Colonic mucosa (tissue), 4 donors: ENCODE data around the gene ACVR2A. TPM values are rescaled to one million over a fixed set of nuclear protein-coding genes. Genes with fewer than 3 reads are reported as not detected.

Experiments
- DNase-seq: peaks from one replicate; pipeline ENCODE4 v3.0.0-alpha.2; 2020
- H3K27ac ChIP-seq: fragments of 200-600 bp; one replicate; pipeline ENCODE4 v1.8.0; 2021
- H3K27me3 ChIP-seq: fragments of 200-600 bp; one replicate; pipeline ENCODE4 v1.8.0; 2021
- H3K36me3 ChIP-seq: fragments of 200-600 bp; one replicate; pipeline ENCODE4 v1.8.0; 2021
- H3K4me1 ChIP-seq: fragments of 200-600 bp; one replicate; pipeline ENCODE4 v1.8.0; 2021; ENCODE audit warnings: mild to moderate bottlenecking
- H3K4me3 ChIP-seq: fragments of 200-600 bp; one replicate; pipeline ENCODE4 v1.8.0; 2021
- H3K9ac ChIP-seq, 2 donors: one replicate each; pipeline ENCODE4 v1.7.0; 2013; ENCODE audit warnings: control low read depth in 2 of 2, low read depth in 2 of 2, low read length in 2 of 2
- H3K9me3 ChIP-seq: fragments of 200-600 bp; one replicate; pipeline ENCODE4 v1.8.0; 2021
- intact Hi-C: fragments of 100-400 bp; cut with DNase I; formaldehyde crosslinking; loops from one replicate; pipeline ENCODE4 v1.14.1; 2022
- total RNA-seq, 2 donors: library from RNA; stranded (reverse); fragmentation: NEBNext Ultra II Directional in 1 of 2; extraction: Animal tissue kit (Norgen Biotek cat#: 25700) in 1 of 2; gene quantifications; one replicate each; pipeline ENCODE4 v1.2.1, GENCODE V29; 2021
- TF ChIP-seq, protein P1 (sequence below): fragments of 200-600 bp; IDR thresholded peaks from one replicate; pipeline ENCODE4 v1.8.0; 2022; ENCODE audit warnings: antibody characterized with exemption, mild to moderate bottlenecking
- donor health status: healthy.
- donor health status: DM: no; HTN: no; CAD: no.
- donor health status: DM: no; HTN: no; CAD: no.

The ACVR2A gene
- total RNA-seq, 2 donors from 2014 or later = 15.4 to 20.4 TPM

DNA sequence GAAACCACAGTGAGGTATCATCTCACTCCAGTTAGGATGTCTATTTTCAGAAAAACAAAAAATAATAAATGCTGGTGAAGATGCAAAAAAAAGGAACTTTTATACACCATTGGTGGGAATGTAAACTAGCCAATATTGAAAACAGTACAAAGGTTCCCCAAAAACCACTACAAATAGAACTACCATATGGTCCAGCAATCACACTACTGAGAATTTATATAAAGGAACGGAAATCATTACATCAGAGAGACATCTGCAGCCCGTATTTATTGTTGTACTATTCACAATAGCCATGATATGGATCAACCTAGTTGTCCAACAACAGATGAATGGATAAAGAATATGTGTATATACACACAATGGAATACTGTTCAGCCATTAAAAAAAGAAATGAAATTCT, 123.7 kb downstream of the ACVR2A start:
- no peak overlapping the region for H3K9ac ChIP-seq
- intact Hi-C loops = no loop called here

DNA sequence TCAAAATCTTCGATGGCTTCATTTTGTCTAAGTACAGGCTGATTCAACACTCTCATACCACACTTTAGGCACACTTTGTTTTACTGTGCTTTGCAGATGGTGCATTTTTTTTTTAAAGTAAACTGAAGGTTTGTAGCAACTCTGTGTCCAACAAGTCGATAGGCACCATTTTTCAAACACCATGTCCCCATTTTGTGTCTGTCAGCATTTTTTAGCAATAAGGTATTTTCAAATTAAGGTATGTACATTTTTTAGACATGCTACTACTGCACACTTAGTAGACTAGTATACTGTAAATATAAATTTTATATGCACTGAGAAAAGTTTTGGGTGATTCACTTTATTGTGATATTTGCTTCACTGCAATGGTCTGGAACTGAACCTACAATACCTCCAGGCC, 131.3 kb downstream of the ACVR2A start:
- intact Hi-C loops = no loop called here
- Histone ChIP-seq H3K27me3 (no peaks in the 10 kb centered on the region), H3K27ac (no peak overlapping the region), H3K4me3 (no peak overlapping the region), H3K9ac (no peak overlapping the region), H3K36me3 (no peaks in the 10 kb centered on the region), H3K9me3 (no peaks in the 10 kb centered on the region), H3K4me1 (no peaks in the 10 kb centered on the region)
- TF ChIP-seq, protein P1, sequence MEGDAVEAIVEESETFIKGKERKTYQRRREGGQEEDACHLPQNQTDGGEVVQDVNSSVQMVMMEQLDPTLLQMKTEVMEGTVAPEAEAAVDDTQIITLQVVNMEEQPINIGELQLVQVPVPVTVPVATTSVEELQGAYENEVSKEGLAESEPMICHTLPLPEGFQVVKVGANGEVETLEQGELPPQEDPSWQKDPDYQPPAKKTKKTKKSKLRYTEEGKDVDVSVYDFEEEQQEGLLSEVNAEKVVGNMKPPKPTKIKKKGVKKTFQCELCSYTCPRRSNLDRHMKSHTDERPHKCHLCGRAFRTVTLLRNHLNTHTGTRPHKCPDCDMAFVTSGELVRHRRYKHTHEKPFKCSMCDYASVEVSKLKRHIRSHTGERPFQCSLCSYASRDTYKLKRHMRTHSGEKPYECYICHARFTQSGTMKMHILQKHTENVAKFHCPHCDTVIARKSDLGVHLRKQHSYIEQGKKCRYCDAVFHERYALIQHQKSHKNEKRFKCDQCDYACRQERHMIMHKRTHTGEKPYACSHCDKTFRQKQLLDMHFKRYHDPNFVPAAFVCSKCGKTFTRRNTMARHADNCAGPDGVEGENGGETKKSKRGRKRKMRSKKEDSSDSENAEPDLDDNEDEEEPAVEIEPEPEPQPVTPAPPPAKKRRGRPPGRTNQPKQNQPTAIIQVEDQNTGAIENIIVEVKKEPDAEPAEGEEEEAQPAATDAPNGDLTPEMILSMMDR = no peak
- DNase-seq = no peak

More for the DNA sequence above, 123.7 kb downstream of the ACVR2A start:
- H3K36me3 ChIP-seq = no peaks in the 10 kb centered on the region
- H3K27ac ChIP-seq = no peak overlapping the region
- H3K4me3 ChIP-seq = no peak overlapping the region
- DNase-seq = no peak
- H3K27me3 ChIP-seq = no peaks in the 10 kb centered on the region
- H3K4me1 ChIP-seq = no peaks in the 10 kb centered on the region
- TF ChIP-seq, protein P1 = no peak
- H3K9me3 ChIP-seq = no peaks in the 10 kb centered on the region

DNA sequence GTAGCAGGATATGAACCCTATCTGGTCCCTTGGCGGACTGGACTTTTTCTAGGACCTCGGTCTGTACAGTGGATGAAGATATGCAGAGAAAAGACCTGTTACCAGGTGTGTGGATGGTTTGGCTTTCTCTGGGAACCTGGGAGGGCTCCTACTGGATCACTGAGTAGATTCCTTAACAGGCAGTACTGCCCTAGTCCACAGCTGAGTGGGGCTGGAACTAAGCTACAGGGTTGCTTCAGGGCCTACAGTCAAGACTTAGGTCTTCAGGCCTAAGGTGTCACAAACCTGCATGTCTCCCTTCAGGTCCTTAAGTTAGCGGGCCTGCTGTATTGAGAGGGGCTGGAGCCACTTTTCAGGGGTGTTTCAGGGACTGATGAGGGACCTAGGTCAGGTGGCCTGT, 132.8 kb downstream of the ACVR2A start:
- no peaks in the 10 kb centered on the region for H3K36me3 ChIP-seq
- H3K9ac ChIP-seq = no peak overlapping the region
- no peak for DNase-seq
- no peak overlapping the region for H3K27ac ChIP-seq
- no peaks in the 10 kb centered on the region for H3K4me1 ChIP-seq
- intact Hi-C loops = no loop called here
- H3K9me3 ChIP-seq = no peaks in the 10 kb centered on the region
- no peaks in the 10 kb centered on the region for H3K27me3 ChIP-seq
- H3K4me3 ChIP-seq = no peak overlapping the region
- TF ChIP-seq, protein P1 = no peak

Other genes starting within 250 kb of the ACVR2A start
- gene ORC4, start 175.7 kb downstream of the ACVR2A start, total RNA-seq = 10 to 100 TPM; 42.0 to 42.3 TPM
- 10 to 100 TPM; 26.7 to 29.6 TPM for gene MBD5, start 176.1 kb downstream of the ACVR2A start, total RNA-seq